GM12872 (cell line): ENCODE data around the gene PTPRN.

Experiments used
- CTCF ChIP-seq: IDR thresholded peaks from 3 replicates; pipeline ENCODE4 v1.5.1; 2011; ENCODE audit warnings: low read depth, mild to moderate bottlenecking, low read length, moderate library complexity; ENCODE audit not compliant: insufficient read depth

The PTPRN gene

DNA sequence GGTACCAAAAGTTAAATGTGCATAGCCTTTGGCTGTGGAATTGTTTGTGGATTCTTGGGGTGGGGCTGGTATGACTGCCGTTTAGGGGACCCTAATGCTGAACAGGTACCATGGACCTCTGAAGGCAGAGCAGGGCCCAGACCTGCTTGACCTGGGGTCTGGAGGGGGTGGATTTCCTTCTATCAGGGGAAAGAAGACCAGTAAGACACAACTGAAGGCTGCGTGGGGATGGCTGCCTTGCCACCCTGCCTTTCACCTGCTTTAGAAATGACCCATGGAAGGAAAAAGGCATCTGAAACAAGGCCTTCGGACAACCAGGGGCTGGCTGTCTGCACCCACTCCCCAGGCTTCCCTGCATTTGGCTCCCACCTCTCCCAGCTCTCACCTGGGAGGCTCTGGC lies 41.0 kb upstream of the PTPRN start:
- TF ChIP-seq CTCF, result no peak

DNA sequence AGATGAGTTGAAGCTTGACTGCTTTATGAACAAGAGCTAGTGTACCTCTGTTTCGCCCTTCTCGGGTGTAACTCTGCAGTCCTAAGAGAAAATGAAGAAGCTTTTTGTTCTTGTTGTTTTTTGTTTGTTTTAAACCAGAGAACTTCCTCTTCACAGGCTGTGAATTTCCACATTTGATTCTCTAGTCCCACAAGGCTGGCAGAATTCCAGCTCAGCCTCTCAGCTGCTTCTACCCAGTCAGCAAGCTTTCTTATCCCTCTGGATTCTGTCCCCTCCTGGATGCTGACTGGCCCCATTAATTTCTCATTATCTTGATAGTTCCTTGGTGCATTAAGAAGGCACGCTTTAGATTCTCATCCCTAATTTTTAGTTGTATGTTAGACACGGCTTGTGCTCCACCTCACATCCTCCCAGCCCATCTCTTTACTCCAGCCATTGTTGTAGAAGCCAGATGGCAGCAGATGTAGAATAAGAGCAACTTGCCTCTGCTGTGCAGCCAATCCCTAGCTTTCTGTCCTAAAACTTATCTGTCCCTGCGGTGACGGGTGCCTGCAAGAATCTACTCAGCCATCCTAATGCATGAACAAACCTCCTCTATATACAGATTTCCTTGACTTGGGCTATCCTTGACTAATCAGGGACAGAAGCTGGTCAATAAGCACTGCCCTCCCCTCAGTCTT lies 35.7 kb upstream of the PTPRN start:
- no peak for TF ChIP-seq CTCF

DNA sequence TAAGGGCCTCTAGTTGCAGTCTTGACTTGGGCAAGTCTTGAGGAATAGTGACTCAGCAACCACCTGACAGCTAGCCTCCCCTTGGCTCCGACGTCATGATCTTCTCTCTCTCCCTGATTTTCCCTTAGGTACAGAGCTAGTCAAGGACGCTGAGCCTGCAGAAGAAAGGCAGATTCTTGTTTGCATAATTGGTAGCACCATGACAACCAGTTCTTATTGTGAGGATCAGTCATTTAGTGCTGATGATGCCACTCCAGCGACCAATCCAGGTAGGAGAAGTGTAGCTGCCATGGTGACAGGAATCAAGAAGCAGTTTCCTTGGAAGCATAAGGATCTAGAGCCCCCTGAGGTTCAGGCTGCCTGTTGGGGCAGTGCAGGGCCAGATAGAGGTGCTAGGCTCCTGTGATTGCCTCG lies 26.2 kb upstream of the PTPRN start:
- no peak for TF ChIP-seq CTCF

- no peak for TF ChIP-seq CTCF
Measured at GRCh38 chr2:219334076-219334475, 24.9 kb upstream of the PTPRN start.

DNA sequence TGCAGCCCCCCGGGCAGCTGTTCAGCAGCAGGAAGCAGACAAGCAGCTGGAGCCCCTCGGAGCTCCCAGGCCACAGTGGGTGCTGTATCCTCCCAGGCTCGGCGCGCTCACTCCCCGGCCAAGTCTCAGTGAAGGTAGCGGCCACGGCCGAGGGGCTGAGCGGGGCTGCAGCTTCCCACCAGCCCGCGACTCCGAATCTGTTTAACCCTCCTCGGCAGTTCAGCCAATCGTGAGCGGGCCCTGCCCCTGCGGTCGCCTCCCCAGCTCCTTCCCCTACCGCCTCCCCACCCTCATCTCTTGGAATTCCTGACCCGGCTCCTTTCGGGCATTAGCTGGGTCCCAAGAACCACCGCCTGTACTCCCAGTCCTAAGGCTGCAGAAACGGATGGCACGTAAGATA lies 23.3 kb upstream of the PTPRN start, which contains the start of gene RESP18:
Gene RESP18, minus strand, starts transcription at position 203 of the 400 bp plus-strand sequence.
- no peak for TF ChIP-seq CTCF

DNA sequence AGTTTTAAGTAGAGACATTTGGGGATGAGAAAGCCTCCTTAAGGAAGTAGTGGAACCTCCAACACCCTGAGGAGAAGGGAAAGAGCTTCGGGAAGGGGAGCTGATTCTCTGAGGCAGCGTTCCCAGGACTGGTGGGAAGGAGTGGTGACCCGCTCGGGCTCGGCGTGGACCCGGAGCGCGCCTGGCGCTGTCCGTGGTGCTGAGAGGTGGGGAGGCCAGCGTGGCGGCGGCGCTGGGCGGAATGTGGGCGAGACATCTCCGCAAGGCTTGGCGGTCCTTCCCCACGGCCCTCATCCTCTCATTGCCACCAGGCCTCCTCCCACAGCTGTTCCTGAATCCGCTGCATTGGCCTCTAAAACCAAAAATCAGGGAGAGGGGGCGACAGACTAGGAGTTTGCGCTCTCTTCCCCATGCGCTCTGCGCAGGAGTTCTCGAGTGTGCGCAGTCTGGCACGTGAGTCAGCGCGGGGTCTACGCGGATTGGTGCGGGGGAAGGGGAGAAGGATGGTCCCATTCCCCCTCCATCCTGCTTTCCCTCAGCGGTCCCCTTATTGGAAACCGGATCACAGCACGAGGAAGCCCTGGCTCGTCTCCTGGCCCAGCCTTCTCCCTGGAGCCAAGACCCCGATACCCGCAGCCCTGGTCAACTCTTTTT lies 22.5 kb upstream of the PTPRN start:
- no peak for TF ChIP-seq CTCF

DNA sequence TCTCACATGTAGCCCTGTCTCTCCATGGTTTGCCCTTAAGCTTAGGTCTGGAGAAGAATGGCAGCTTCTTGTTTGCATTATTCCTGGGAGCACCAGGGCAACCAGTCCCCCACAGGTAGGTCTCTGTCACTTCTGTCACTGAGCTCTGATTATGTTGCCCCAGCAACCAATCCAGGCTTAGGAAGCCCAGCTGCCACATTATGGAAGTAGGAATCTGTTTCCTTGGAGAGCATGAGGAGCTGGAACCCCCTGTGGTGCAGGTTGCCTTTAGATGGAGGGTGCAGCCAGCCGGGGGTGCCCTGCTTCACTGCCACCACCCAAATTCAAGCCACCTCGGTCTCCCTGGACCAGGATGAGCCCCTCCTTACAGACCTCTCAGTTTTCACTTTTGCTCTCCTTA lies 18.5 kb upstream of the PTPRN start:
- TF ChIP-seq CTCF, result no peak
